ENCODE data around the gene PTOV1.

DNA sequence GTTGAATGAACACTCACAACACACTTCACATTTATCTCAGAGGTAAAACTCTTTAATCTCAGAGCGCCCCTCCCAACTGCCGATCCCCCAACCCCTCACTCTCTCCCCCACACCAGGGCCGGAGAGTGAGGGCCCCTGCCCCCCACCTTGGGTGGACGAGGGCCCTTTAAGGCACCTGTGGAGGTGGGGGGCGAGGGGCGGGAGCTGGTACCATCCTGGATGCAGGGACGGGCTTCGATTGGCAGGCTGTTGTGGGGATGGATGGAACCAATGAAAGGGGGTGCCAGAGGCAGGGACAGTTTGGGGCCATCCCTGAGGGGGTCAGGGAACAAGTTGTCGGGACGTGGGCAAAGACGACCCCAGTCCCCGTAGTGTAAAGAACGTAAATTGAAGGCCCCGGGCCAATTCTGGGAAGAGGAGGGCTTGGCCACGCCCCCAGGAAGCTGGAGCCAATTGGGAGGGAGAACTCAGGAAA is 18.1 kb downstream of the PTOV1 start:
- TF ChIP-seq, protein P1, sequence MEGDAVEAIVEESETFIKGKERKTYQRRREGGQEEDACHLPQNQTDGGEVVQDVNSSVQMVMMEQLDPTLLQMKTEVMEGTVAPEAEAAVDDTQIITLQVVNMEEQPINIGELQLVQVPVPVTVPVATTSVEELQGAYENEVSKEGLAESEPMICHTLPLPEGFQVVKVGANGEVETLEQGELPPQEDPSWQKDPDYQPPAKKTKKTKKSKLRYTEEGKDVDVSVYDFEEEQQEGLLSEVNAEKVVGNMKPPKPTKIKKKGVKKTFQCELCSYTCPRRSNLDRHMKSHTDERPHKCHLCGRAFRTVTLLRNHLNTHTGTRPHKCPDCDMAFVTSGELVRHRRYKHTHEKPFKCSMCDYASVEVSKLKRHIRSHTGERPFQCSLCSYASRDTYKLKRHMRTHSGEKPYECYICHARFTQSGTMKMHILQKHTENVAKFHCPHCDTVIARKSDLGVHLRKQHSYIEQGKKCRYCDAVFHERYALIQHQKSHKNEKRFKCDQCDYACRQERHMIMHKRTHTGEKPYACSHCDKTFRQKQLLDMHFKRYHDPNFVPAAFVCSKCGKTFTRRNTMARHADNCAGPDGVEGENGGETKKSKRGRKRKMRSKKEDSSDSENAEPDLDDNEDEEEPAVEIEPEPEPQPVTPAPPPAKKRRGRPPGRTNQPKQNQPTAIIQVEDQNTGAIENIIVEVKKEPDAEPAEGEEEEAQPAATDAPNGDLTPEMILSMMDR (conservative IDR thresholded peaks at IDR 0.05; ENCODE audit: low read length), result no peak
- TF ChIP-seq EZH2phosphoT487 (IDR thresholded peaks at IDR 0.05; ENCODE audit: borderline replicate concordance, low read depth, low read length), result no peak
